ENCODE measurements around the gene CUL5. TPM values are rescaled to one million over a fixed set of nuclear protein-coding genes. Genes with fewer than 3 reads are reported as not detected.

CUL5 gene
- total and polyA plus RNA-seq, 2 of the 4 experiments (the other 2 are of a cell fraction), result 8.8 to 31.0 TPM

- no peaks in the 10 kb centered on the region for H3K36me3 ChIP-seq (ENCODE audit: control insufficient read depth, insufficient read depth, low read length)
- peaks cover 4% of the 10 kb centered on the region; the same call in 1 of the 2 replicates for H3K27me3 ChIP-seq (ENCODE audit: control insufficient read depth, insufficient read depth, low read length)
- no peaks in the 10 kb centered on the region; the same call in 1 of the 2 replicates for H3K9me3 ChIP-seq (ENCODE audit: control insufficient read depth, insufficient read depth, low read length)
- H3K4ac ChIP-seq (ENCODE audit: low read depth, low read length), result no peak overlapping the region
- no peak overlapping the region for H4K5ac ChIP-seq (ENCODE audit: low read depth, low read length)
- POLR2A ChIA-PET (ENCODE audit: unreplicated experiment), result no interaction called here
- no peak overlapping the region for H2BK5ac ChIP-seq (ENCODE audit: low read depth, low read length, poor library complexity, severe bottlenecking)
- H2AK9ac ChIP-seq (replicated peaks; ENCODE audit: low read depth, low read length, poor library complexity), result no peak overlapping the region
- no peak overlapping the region for H2BK15ac ChIP-seq (ENCODE audit: low read depth, low read length)
- H3K23ac ChIP-seq (ENCODE audit: low read depth, low read length), result no peak overlapping the region
- no peak overlapping the region for H3K27ac ChIP-seq (ENCODE audit: insufficient read depth, low read length)
- TF ChIP-seq CTCF (conservative IDR thresholded peaks at IDR 0.05; ENCODE audit: low read depth, low read length) (no peak), MAZ (IDR thresholded peaks at IDR 0.05; ENCODE audit: borderline replicate concordance, low read depth, low read length) (no peak), RAD21 (IDR thresholded peaks at IDR 0.05; ENCODE audit: low read length) (no peak), CHD1 (IDR thresholded peaks at IDR 0.05; ENCODE audit: low read depth, low read length) (no peak), CEBPB (IDR thresholded peaks at IDR 0.05; ENCODE audit: low read depth, low read length) (no peak), ELK1 (IDR thresholded peaks at IDR 0.05; ENCODE audit: borderline replicate concordance, low read depth, low read length) (no peak), BHLHE40 (IDR thresholded peaks at IDR 0.05; ENCODE audit: low read depth, low read length) (no peak), POLR2A (IDR thresholded peaks at IDR 0.05; ENCODE audit: low read depth, low read length) (no peak), SMC3 (IDR thresholded peaks at IDR 0.05; ENCODE audit: low read depth, low read length) (no peak), MXI1 (IDR thresholded peaks at IDR 0.05; ENCODE audit: borderline replicate concordance, low read depth, low read length) (no peak), MAFK (IDR thresholded peaks at IDR 0.05; ENCODE audit: low read depth, low read length) (no peak), USF2 (IDR thresholded peaks at IDR 0.05; ENCODE audit: low read depth, low read length) (no peak), FOS (IDR thresholded peaks at IDR 0.05; ENCODE audit: low read depth, low read length) (no peak), RFX5 (IDR thresholded peaks at IDR 0.05; ENCODE audit: low read depth, low read length) (no peak), RCOR1 (IDR thresholded peaks at IDR 0.05; ENCODE audit: insufficient replicate concordance, low read length) (no peak), NFE2L2 (IDR thresholded peaks at IDR 0.05; ENCODE audit: low read depth, low read length) (no peak)
- H3K4me1 ChIP-seq (ENCODE audit: control insufficient read depth, insufficient read depth, low read length), result no peaks in the 10 kb centered on the region
- 100% methylated on average over 1 of the region's 5 CpGs; no CpG with 5 or more reads in 1 of the 2 experiments for WGBS, 2 experiments (ENCODE audit: extremely low coverage in 2 of 2, insufficient read length in 1 of 2)
- H2AFZ ChIP-seq (replicated peaks; ENCODE audit: low read length, poor library complexity), result no peak overlapping the region
- no peaks in the 10 kb centered on the region for H3K79me1 ChIP-seq (ENCODE audit: low read depth in 1 of 2, low read length in 2 of 2)
- H3K14ac ChIP-seq (replicated peaks; ENCODE audit: low read depth, low read length), result no peak overlapping the region
- no peak overlapping the region for H2BK20ac ChIP-seq (ENCODE audit: low read depth, low read length)
- CTCF ChIA-PET, result no interaction called here
- H4K20me1 ChIP-seq (ENCODE audit: insufficient read depth, low read length), result no peaks in the 10 kb centered on the region
- dilution Hi-C loops (cut with HindIII; ENCODE audit: low sequenced_read_pairs, unreplicated experiment), result no loop called here
- no peaks in the 10 kb centered on the region for H3K9me1 ChIP-seq (ENCODE audit: insufficient read depth, low read length)
- H4K91ac ChIP-seq (ENCODE audit: insufficient read depth, low read depth, low read length), result no peak overlapping the region
- no peak overlapping the region for H2AK5ac ChIP-seq (ENCODE audit: low read depth, low read length)
- H2BK120ac ChIP-seq (ENCODE audit: low read depth, low read length), result no peak overlapping the region
- no peak overlapping the region for H4K8ac ChIP-seq (ENCODE audit: low read depth in 2 of 2, low read length in 2 of 2)
- BruUV-seq (replicated peaks), result no TSS peak
- no peak overlapping the region for H3K18ac ChIP-seq (ENCODE audit: low read depth, low read length)
- H3K56ac ChIP-seq (ENCODE audit: extremely low read depth, insufficient read depth, low read length), result no peak overlapping the region
- no peak overlapping the region for H3K4me3 ChIP-seq (ENCODE audit: insufficient read depth, low read depth, low read length)
- no peak overlapping the region for H3K9ac ChIP-seq (ENCODE audit: low read depth, low read length)
- in situ Hi-C loops (cut with MboI; ENCODE audit: low sequenced_read_pairs), result no loop called here
- no peak for ATAC-seq (ENCODE audit: low read depth)
- intact Hi-C loops (cut with micrococcal nuclease), result no loop called here
- no peak overlapping the region for H3K4me2 ChIP-seq (ENCODE audit: low read depth, low read length)
- no peak for DNase-seq
Observed at GRCh38 chr11:108003623-108004022, 5.1 kb upstream of the CUL5 start.
